SIG-M5 treated with dmso at 0.1 percent for 504 hours (cell line): ENCODE data around the gene ARL4D.
"Not testable (repeated sequence)": the region's sequence is repeated elsewhere in the genome, so short reads cannot be mapped to it uniquely, and the experiment has no call there.

Source experiments
- DNase-seq: peaks from one replicate; lab custom pipeline; 2025; ENCODE audit not compliant: unreplicated experiment; lab: John Stamatoyannopoulos, UW

The ARL4D gene

GRCh38 chr17:43393944-43394482, 4.8 kb upstream of the ARL4D start:
- DNase-seq: peak; percentile 91

DNA sequence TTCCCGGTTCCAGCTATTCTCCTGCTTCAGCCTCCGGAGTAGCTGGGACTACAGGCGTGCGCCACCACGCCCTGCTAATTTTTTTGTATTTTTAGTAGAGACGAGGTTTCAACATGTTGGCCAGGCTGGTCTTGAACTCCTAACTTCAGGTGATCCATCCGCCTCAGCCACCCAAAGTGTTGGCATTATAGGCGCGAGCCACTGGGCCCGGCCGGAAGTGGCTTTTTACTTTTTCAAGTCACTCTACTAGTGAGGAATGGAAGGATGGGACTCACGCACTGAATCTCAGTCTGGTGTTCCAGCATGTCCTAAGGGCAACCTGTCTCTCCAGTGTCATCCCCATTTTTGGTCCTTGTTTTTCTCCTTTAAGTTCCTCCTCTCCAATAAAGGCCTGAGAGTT, 4.1 kb upstream of the ARL4D start:
- DNase-seq: not testable (repeated sequence)

DNA sequence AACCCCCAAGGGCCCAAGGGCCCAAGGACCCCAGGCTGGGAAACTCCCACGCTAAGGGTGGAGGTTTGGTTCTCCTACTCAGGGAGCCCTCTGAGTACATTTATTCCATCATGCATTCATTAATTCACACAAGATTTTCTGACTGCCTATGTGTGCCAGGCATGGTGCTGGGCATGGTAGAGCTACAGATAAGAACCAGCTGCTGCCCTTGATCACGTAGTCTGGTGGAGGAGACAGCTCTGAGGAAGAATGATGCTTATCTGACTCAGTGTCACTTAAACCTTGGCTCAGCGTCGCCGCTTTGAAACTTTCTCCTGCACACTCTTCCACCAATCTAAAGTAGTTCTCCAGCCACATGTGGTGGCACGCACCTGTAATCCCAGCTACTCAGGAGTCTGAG, 3.6 kb upstream of the ARL4D start:
- no peak for DNase-seq

DNA sequence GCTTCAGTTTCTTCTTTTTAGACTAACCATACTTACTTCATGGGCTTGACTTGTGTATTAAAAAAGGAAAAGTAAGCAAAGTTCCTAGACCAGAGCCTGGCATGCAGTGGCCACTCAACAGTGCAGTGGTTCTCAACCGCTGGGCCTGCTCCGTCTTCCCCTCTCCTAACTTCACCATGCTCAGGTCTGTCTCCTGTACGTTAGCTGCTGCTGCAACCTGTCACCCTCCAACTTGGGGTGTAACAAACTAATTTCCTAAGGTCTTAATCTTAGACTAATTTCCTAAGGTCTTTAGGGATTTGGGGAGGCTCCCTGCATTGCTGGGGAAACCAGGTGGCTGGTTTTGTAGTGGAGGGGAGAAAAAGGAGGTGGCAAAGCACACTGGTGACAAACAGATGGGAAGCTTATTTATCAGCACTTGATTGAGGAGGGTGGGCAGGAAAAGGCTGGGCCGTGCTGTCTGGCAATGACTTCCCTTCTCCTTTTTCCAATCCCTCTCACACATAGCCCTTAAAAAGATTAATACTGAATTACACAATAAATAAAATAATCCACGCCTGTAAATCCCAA, 2.2 kb upstream of the ARL4D start:
- no peak for DNase-seq

GRCh38 chr17:43399839-43400328, 1.1 kb downstream of the ARL4D start:
- no peak for DNase-seq

- no peak for DNase-seq
Measured at GRCh38 chr17:43400943-43401717, 2.3 kb downstream of the ARL4D start.

- DNase-seq: no peak
Measured at GRCh38 chr17:43402078-43402477, 3.3 kb downstream of the ARL4D start.

DNA sequence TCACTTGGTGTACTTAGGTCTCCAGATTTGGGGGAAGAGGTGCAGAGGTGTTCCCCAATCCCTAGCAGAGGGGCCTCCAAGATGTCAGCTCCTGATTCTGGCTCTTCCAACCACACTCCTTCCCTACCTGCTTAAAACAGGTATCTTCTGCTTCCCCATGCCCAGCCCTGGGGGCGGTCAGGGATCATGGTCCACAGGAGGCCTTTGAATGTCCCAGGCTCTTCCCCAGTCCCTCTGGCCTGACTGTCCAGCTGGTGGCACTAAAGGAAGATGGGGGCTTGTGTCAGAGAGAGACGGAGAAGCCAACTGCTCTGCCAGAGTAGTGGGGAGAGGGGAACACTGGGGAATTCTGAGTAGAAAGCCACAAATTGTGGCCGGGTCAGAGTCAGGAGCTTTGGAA, 3.8 kb downstream of the ARL4D start:
- DNase-seq: no peak

GRCh38 chr17:43403846-43404245, 5.1 kb downstream of the ARL4D start:
- no peak for DNase-seq

DNA sequence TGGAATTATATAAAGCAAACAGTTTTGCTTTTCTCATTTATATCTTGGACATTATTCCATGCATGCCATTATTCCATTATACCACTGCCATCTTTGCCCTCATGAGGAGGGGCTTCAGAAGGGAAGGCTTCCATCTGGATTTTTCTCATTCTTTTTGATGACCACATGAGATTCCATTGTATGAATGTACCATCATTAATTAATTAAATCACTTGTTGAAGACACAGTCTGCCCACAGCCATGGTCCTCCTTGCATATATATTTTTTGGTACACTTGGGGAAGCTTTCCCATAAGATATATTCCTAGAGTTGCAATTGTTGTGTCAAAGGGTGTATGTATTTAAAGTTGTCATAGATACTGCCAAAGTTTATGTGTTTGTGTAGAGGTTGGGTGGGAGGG, 7.1 kb downstream of the ARL4D start:
- no peak for DNase-seq

DNA sequence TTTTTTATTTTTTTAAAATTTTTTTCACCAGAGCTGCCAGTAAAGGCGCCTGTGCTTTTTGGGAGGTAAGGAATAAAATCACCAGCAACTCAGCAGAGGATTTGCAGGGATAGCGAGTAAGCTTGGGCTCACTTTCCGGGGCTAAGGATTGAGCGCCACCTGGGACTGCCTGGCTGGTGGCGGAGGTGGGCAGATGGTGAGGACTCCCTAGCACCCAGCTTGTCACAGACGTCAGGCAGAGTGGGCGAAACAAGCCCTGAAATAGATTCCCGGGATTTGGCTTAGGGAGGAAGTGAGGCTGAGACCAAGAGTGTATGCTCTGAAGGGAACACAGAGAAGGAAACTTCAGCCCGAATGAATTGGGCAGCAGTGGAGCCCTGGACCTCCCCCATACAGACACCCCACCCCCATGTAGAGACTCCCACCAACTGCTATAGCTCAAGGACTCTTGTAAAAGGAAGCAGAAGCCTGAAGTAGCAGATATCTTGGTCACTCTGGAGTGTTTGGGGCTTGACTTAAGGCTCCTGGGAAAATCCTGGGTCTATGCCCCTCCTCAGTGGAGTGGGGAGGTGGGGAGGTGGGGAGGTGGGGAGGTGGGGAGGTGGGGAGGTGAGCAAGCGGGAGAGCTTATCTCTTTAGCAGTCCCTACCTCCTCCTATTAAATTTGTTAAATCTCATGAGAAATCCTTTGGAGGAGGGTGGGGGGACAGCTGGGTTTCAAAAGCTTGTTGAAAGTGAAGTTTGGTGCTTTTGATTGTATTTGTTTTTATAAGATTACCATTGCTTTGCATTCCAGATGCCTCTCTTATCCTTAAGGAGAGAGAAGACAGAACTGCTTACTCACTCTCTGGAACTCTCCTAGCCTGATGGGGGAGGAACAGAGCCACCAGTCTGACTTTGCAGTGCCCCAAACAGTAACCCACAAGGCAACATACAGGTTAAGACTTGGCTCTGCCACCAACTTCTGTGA, 8.2 kb downstream of the ARL4D start:
- DNase-seq: no peak

GRCh38 chr17:43409131-43409530, 10.3 kb downstream of the ARL4D start:
- DNase-seq: no peak

DNA sequence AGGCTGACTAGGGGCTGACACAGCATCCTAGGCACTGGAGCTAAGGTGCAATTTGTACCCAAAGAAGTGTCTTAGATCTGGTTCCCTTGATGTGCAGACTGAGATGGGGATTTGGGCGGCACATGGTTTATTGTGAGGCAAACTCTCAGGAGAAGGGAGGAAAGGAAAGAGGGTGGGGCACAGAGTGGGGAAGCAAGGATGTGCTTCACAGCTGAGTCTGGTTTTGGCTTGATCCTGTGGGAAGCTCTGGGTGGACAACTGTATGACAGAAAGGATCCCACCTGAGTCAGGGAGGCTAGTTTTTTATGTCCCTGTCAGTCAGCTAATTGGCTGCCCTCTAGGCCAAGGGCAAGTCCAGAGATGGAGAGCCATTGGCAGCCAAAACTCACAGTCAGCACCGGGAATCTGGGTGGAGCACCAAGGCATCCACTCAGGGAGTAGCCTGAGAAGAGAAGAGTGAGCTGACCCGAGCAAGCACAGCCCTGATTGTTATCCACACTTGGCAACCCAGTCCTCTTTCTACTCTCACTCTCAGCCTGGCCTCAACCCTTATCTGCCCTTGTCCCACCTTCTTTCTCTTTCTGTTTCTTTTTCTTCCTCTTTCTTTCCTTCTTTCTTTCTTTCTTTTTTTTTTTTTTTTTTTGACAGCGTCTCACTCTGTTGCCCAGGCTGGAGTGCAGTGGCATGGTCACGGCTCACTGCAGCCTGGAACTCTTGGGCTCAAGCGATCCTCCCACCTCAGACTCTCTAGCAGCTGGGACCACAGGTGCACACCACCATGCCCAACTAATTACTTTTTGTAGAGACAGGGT, 12.0 kb downstream of the ARL4D start:
- DNase-seq: no peak

GRCh38 chr17:43411369-43411677, 12.5 kb downstream of the ARL4D start:
- DNase-seq: no peak

DNA sequence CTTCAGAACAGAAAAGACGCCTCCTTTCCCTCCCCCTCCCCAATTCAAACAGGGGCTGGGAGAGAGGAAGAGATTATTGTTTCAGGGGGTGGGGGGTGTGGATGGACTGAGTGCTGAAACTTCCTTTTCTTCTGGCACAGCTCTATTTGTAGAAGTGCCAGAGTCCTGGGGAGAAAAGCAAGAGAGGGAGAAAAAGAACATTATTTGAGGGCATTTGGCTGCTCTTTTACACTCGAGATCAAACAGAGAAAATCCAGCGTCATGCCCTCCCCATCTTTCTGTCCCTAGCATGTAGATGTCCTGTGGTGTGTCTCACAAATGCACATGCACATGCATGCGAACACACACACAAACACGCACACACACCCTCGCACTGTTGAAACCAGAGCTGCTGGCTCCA, 13.0 kb downstream of the ARL4D start:
- no peak for DNase-seq

DNA sequence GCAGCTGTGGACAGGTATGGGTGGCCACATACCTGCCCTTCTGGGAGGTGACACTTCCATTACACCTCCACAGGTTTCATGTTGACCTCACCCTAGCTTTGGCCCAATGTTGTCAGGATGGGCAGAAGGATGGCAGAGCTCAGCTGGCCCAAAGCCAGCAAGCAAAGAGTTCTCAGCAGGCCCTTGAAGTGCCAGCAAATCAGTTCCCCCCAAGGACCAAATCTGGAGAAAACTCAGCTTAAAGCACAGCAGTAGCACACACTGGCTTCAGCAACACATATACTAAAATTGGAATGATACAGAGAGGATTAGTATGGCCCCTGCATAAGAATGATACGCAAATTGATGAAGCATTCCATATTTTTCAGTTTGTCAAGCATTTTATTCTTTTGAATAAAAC, 13.4 kb downstream of the ARL4D start:
- DNase-seq: no peak

DNA sequence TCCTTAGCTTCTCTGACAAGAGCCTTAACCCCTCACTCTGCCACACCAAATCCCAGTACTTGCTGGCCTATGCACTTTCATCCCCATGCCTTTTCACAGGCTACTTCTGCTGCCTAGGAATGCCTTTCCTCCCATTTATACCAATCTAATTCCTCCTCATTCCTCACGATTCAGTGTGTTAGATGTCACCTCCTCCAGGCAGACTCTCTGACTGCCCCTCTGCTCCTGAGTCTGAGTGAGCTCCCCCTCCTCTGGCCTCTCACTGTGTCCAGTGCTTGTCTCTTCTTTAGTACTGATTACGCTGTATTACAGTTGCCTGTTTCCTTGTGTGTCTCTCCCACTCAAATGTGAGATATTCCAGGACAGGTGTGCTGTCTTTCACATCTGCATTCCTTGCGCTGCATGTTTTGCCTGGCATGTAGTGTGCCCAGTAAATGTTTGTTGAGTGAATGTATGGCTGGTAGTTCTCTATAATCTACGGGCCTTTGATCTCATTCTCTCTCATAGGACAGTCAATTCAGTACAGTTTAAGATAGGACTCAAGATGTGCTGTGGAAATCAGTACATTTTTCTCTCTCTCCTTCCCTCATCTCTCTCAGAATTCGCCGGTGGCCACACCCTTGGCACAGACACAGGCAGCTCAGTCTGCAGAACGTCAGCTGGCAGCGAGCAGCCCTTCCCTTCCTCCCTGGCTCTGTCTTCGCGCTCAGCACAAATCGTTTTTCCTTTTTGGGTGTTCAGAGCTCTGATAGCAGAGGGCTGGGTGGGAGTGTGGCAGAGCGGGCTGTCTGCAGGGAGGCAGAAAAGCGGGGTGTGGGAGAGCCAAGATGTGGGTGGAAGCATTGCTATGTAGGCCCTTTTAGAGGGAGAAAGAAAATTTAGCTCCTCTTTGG, 18.5 kb downstream of the ARL4D start:
- no peak for DNase-seq

DNA sequence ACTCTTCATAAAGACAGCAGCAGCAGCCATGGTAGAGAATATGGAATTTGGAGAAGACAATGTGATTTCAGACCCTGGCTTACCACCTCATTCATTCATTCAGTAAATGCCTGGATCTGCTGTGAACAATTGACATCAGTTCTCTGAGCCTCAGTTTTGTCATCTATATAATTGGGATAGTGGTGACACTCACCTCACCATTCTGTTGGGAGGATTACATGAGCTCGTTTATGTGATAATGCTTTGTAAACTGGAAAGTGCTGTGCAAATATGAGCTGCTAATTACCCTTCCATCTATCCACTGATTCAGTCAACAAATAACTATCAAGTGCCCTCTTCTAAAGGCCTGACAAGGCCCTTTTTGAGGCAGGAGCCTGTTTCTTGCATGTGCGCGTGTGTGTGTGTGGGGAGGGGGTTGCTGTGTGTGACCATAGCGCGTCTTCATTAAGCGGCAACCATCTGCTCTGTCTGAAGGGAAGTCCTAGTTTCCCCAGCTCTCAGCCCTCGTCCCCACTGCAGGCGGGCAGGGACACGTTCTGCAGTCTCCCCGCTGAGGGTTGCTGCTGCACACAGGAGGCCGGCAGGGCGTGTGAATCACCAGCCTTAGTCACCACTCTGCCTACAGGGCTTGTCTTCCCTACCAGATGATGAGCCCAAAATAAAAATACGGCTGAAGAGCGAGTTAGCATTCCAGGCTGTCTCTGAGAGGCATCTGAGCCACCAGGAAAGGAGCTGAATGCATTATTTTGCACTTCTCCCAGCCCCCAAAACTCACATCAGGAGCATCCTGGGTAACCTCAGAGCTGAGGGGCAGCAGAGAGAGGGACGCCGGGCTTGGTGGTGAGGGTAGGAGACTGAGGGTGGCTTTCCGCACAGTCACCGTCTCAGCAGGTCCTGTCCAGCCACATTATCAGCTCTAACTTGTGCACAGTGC, 19.9 kb downstream of the ARL4D start:
- peak; percentile 86 for DNase-seq
